Measurements from ENCODE around the gene ZNF57.
A peak's percentile ranks its signal among the peaks of the same experiment; 100 is the strongest.
"Not testable (repeated sequence)": the region's sequence is repeated elsewhere in the genome, so short reads cannot be mapped to it uniquely, and the experiment has no call there.

The ZNF57 gene

DNA sequence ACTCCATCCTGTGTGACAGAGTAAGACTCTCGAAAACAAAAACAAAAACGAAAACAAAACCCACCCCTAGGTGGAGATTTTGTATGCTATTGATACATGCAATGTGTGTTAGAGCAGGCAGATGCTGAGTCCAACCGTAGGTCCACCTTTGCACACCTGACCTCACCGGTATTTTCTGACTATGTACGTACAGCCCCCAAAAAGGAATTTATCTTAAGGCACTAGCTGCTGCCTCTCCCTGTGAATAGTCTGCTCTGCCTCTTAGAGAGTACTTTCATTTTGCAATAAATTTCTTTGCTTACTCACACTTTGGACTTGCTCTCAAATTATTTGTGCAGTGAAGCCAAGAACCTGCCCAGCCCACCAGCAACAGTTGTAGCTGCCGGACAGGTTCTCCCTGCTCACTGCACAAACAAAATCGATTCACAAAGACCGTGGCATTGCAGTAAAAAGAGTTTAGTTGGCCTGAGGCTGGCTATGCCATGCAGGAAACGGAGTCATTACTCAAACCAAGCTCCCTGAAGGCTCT, 52.3 kb downstream of the ZNF57 start:
- DNase-seq (ENCODE audit: low spot score) = no peak

DNA sequence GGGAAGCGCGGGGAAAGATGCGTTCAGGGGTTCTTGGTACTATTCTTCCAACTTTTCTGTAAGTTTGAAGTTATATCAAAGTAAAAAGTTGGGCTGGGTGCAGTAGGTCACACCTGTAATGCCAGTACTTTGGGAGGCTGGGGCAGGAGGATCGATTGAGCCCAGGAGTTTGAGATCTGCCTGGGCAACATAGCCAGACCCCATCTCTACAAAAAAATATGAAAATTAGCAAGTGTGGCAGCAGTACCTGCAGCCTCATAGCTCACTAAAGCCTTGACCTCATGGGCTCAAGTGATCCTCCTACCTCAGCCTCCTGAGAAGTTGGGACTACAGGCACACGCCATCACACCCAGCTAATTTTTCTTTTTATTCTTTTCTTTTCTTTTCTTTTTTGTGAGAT, 56.4 kb downstream of the ZNF57 start:
- no peak for DNase-seq (ENCODE audit: low spot score)

DNA sequence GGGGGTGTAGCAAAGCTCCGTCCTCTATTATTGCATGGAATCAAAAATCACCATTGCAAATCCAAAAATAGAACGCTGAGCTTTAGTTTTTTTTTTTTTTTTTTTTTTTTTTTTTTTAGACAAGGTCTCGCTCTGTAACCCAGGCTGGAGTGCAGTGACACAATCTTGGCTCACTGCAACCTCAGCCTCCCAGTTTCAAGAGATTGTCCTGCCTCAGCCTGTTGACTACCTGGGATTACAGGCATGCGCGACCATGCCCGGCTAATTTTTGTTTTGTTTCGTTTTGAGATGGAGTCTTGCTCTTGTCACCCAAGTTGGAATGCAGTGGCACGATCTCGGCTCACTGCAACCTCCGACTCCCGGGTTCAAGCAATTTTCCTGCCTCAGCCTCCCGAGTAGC, 59.4 kb downstream of the ZNF57 start:
- no peak for DNase-seq (ENCODE audit: low spot score)

DNA sequence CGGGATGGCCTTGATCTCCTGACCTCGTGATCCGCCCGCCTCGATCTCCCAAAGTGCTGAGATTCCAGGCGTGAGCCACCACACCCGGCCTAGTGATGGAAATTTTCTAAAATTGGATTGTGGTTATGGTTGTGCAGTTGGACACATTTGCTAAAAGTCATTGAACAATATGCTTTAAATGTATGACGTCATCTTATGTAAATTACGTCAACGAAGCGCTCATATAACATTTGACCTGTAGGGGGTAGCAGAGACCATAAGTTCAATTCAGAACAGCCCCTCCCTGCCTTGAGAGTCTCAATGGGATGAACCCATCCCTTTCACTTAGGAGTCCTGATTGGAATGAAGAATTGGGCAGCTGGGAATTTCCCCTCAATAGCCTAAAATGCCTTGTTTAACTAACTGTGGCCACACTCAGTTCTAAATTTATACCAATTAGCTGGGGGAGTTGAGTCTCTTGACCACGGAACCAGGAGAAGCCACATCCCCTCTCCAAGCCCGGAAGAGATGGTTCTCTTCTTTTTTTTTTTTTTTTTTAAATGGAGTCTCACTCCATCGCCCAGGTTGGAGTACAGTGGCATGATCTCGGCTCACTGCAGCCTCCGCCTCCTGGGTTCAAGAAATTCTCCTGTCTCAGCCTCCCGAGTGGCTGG, 61.4 kb downstream of the ZNF57 start:
- peak; percentile 85 for DNase-seq (ENCODE audit: low spot score)

DNA sequence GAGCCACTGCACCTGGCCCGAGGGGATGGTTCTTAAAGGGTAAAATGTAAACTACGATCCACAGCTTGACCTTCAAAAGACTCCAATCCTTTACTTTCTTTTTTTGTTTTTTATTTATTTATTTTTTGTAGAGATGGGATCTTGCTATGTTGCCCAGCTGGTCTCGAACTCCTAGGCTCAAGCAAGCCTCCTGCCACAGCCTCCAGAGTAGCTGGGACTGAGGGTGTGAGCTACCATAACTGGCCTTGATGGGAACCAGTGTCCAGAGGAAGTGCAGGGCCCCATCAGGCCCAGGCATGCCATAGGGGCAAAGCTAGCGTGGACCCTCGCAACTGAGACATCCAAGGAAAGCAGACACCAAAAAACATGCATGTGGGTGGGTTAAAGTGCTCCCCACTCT, 62.4 kb downstream of the ZNF57 start:
- no peak for DNase-seq (ENCODE audit: low spot score)

DNA sequence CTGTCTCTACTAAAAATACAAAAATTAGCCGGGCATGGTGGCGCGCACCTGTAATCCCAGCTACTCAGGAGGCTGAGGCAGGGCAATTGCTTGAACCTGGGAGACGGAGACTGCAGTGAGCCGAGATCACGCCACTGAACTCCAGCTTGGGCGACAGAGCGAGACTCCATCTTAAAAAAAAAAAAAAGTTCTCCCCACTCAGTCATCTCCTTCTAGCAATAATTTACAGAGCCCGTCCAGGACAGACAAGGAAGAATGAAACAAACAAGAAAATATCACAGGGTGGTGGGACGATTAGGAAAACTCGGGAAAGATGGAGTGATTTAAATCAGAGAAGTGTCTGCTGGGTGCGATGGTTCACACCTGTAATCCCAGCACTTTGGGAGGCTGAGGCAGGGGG, 62.9 kb downstream of the ZNF57 start:
- DNase-seq (ENCODE audit: low spot score) = not testable (repeated sequence)

DNA sequence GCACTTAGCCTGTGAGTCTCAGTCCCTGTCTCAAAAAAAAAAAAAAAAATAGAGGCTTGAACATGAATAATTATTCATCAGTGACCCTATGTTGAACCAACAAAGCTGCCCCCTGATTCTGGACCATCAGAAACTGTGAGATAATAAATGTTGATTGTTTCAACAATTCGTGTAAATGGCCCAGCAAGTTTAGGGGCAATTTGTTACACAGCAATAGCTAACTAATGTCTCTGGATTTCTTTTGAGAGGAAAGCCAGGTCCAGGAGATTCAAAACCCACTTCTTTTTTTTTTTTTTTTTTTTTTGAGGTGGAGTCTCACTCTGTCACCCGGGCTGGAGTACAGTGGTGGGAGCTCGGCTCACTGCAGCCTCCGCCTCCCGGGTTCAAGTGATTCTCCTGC, 64.1 kb downstream of the ZNF57 start:
- no peak for DNase-seq (ENCODE audit: low spot score)

DNA sequence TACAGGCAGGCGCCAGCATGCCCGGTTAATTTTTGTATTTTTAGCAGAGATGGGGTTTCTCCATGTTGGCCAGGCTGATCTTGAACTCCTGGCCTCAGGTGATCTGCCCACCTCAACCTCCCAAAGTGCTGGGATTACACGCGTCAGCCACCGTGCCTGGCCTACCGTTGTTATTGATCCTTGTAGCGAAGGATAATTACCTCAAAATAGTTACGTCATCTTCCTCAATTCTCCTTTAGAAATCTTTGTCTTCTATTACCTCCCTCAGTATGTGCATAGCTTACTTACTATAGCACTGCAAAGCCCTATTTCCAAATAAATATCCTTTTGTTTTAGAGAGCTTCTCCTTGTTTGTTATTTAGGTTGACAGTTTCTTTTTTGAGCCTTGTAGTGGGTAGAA, 67.2 kb downstream of the ZNF57 start:
- no peak for DNase-seq (ENCODE audit: low spot score)
